Upper lobe of left lung (tissue), 4 donors: ENCODE data around the gene ZHX3.

Experiments used
- CTCF ChIP-seq, 6 experiments: fragments of 450-650 bp in 4 of 6; fragments of 200-600 bp in 2 of 6; sonication (generic) in 2 of 6; IDR thresholded peaks; one replicate each; pipeline ENCODE4 v1.5.1; 2016 to 2019; ENCODE audit warnings: antibody characterized with exemption in 6 of 6
- EP300 ChIP-seq, 4 donors: sonication (generic); formaldehyde crosslinking; IDR thresholded peaks; one replicate each; pipeline ENCODE4 v1.5.1; 2017; ENCODE audit warnings: antibody characterized with exemption in 4 of 4, control low read depth in 2 of 4
- POLR2A ChIP-seq, 4 donors: fragments of 450-650 bp; IDR thresholded peaks; one replicate each; pipeline ENCODE4 v1.5.1; 2016 to 2017; ENCODE audit warnings: antibody characterized with exemption in 4 of 4, mild to moderate bottlenecking in 2 of 4

- TF ChIP-seq CTCF (IDR thresholded peaks at IDR 0.05) (no peak), POLR2A (IDR thresholded peaks at IDR 0.05) (no peak), EP300 (IDR thresholded peaks at IDR 0.05) (peak in 1 of 4 donors; percentile 82)
These were observed 174.2 kb downstream of the ZHX3 start for GRCh38 chr20:41143354-41143753.
